ENCODE results near the gene NOS2.

DNA sequence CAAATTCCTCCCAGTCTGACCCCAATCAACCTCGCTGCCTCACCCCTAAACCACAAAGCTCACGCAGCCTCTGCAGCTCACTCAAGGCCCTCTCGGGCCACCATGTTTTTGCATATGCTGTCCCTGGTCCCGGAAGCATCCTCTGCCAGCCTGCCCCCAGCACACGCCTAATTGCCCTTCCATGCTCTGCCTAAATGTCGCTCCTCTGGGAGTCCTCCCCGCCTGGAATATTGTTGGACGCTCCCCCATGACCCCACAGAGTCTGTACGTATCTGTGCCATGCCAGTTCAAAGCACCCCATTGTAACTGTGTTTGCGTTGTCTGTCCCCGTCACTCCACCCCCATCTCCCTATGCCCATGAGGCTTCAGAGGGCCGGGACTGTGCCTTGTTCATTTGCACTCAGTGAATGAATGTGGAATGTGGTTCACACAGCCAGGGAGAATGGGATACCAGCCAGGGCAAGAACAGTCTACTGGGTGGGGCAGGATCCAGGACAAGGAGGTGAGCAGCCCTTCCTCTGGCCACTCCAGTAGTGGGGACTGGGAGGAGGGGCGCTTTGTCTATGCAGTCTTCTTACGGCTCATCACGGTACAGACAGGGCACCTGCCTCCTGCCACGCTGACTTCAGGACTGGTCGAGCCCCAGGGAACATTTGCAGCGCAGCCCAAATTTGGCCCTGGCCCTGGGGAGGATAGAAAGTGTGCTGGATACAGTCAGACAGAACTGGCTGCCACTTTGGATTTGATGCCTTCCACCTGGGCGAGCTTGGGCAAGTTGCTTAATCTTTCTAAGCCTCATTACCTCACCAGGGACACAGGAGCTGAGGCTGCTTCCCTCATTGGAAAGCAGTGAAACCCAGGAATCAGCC is 48.5 kb downstream of the NOS2 start:
- TF ChIP-seq, protein P1, sequence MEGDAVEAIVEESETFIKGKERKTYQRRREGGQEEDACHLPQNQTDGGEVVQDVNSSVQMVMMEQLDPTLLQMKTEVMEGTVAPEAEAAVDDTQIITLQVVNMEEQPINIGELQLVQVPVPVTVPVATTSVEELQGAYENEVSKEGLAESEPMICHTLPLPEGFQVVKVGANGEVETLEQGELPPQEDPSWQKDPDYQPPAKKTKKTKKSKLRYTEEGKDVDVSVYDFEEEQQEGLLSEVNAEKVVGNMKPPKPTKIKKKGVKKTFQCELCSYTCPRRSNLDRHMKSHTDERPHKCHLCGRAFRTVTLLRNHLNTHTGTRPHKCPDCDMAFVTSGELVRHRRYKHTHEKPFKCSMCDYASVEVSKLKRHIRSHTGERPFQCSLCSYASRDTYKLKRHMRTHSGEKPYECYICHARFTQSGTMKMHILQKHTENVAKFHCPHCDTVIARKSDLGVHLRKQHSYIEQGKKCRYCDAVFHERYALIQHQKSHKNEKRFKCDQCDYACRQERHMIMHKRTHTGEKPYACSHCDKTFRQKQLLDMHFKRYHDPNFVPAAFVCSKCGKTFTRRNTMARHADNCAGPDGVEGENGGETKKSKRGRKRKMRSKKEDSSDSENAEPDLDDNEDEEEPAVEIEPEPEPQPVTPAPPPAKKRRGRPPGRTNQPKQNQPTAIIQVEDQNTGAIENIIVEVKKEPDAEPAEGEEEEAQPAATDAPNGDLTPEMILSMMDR (optimal IDR thresholded peaks at IDR 0.05 in 1 of 3, IDR thresholded peaks at IDR 0.05 in 1 of 3, conservative IDR thresholded peaks at IDR 0.05 in 1 of 3; ENCODE audit: extremely low read depth in 1 of 3, insufficient read depth in 2 of 3, low read length in 3 of 3), result no peak
- no peak for TF ChIP-seq EZH2 (IDR thresholded peaks at IDR 0.05; ENCODE audit: low read length)
